GM18520 (cell line): ENCODE measurements around the gene RXFP1.

ENCODE experiments used
- ATAC-seq: cut with Tn5 transposase; IDR thresholded peaks from one replicate; pipeline ENCODE4 v1.9.1; 2021; ENCODE audit not compliant: unreplicated experiment

Gene RXFP1

GRCh38 chr4:158521484-158522088 lies at the start of gene RXFP1:
RXFP1 (plus strand) TSS chr4:158521882; CDS start chr4:158521977, 95 bp downstream.
- no peak for ATAC-seq

GRCh38 chr4:158481811-158482210 lies 39.9 kb upstream of the RXFP1 start:
- no peak for ATAC-seq

GRCh38 chr4:158484173-158484885 lies 37.4 kb upstream of the RXFP1 start:
- ATAC-seq: no peak

GRCh38 chr4:158490629-158491028 lies 31.1 kb upstream of the RXFP1 start:
- no peak for ATAC-seq

GRCh38 chr4:158492391-158492790 lies 29.3 kb upstream of the RXFP1 start:
- ATAC-seq: no peak

- ATAC-seq: no peak
These were observed 25.5 kb upstream of the RXFP1 start for GRCh38 chr4:158496030-158496741.

GRCh38 chr4:158500054-158500453 lies 21.6 kb upstream of the RXFP1 start:
- no peak for ATAC-seq

- no peak for ATAC-seq
These were observed 8.4 kb upstream of the RXFP1 start for GRCh38 chr4:158513256-158513655.

- no peak for ATAC-seq
These were observed 2.5 kb upstream of the RXFP1 start for GRCh38 chr4:158519226-158519625.

GRCh38 chr4:158523990-158524535 lies 2.4 kb downstream of the RXFP1 start:
- ATAC-seq: no peak

- ATAC-seq: no peak
These were observed 5.8 kb downstream of the RXFP1 start for GRCh38 chr4:158527516-158527915.

GRCh38 chr4:158529505-158529904 lies 7.8 kb downstream of the RXFP1 start:
- ATAC-seq: no peak

- no peak for ATAC-seq
These were observed 8.7 kb downstream of the RXFP1 start for GRCh38 chr4:158530381-158530780.

- no peak for ATAC-seq
These were observed 9.2 kb downstream of the RXFP1 start for GRCh38 chr4:158530898-158531297.

GRCh38 chr4:158532556-158533231 lies 11.0 kb downstream of the RXFP1 start:
- ATAC-seq: no peak

GRCh38 chr4:158534727-158535126 lies 13.0 kb downstream of the RXFP1 start:
- ATAC-seq: no peak

GRCh38 chr4:158535130-158535614 lies 13.5 kb downstream of the RXFP1 start:
- peak; percentile 42 for ATAC-seq

- no peak for ATAC-seq
These were observed 15.2 kb downstream of the RXFP1 start for GRCh38 chr4:158536833-158537232.

- ATAC-seq: no peak
These were observed 16.5 kb downstream of the RXFP1 start for GRCh38 chr4:158538176-158538575.

- no peak for ATAC-seq
These were observed 17.2 kb downstream of the RXFP1 start for GRCh38 chr4:158538911-158539310.
